ENCODE results near the gene GSDMA.
"Not testable (repeated sequence)": the region's sequence is repeated elsewhere in the genome, so short reads cannot be mapped to it uniquely, and the experiment has no call there.

GSDMA gene

DNA sequence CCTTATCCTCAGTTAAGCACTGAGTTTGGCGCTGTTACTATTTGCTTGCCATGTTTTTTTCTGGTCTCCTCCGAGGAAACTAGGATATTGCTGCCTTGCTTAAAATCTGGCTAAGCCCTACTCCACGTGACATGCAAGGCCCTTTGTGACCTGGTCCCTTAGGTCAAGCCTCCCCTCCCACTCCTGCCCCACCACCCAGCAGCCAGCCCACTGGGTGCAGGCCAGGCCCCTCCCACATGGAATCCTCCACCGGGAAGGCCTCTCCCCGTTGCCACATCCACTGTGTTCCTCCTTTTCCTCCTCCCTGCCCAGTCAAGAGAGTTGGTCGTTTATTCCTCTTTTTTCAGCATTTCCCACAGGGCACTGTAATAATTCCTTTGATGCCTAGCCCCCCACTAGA lies 34.0 kb downstream of the GSDMA start:
- no peak for DNase-seq (ENCODE audit: low spot score)

DNA sequence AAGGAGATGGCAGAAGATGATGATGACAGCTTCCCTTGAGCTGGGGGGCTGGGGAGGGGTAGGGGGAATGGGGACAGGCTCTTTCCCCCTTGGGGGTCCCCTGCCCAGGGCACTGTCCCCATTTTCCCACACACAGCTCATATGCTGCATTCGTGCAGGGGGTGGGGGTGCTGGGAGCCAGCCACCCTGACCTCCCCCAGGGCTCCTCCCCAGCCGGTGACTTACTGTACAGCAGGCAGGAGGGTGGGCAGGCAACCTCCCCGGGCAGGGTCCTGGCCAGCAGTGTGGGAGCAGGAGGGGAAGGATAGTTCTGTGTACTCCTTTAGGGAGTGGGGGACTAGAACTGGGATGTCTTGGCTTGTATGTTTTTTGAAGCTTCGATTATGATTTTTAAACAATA lies 34.7 kb downstream of the GSDMA start:
- no peak for DNase-seq (ENCODE audit: low spot score)

DNA sequence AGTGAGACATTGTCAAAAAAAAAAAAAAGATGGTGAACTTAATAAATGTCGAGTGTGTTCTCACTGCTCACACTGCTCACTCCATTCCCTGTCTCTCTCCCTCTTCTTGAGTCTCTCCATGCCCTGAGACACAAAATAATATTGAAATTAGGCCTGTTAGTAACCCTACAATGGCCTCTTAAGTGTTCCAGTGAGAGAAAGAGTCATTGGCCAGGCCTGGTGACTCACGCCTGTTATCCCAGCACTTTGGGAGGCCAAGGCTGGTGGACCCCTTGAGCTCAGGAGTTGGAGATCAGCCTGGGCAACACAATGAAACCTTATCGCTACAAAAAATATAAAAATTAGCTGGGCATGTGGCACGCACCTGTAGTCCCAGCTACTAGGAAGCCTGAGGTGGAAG lies 36.3 kb downstream of the GSDMA start:
- DNase-seq (ENCODE audit: low spot score), result no peak

DNA sequence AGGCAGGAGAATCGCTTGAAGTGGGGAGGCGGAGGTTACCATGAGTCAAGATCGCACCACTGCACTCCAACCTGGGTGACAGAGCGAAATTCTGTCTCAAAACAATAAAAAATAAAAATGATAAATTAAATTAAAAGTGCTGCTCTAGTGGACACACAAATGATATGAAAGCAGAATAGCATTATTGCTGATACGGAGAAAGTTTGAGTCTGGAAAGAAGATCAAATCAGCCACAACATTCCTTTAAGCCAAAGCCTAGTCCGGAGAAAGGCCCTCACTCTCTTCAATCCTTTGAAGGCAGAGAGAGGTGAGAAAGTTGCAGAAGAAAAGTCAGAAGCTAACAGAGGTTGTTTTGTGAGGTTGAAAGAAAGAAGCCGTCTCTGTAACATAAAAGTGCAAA lies 37.4 kb downstream of the GSDMA start:
- no peak for DNase-seq (ENCODE audit: low spot score)

- not testable (repeated sequence) for DNase-seq (ENCODE audit: low spot score)
Measured at GRCh38 chr17:40001335-40001734, 38.5 kb downstream of the GSDMA start.

GRCh38 chr17:40004072-40004471 lies 41.3 kb downstream of the GSDMA start:
- DNase-seq (ENCODE audit: low spot score), result no peak

- no peak for DNase-seq (ENCODE audit: low spot score)
Measured at GRCh38 chr17:40004712-40005111, 41.9 kb downstream of the GSDMA start.

DNA sequence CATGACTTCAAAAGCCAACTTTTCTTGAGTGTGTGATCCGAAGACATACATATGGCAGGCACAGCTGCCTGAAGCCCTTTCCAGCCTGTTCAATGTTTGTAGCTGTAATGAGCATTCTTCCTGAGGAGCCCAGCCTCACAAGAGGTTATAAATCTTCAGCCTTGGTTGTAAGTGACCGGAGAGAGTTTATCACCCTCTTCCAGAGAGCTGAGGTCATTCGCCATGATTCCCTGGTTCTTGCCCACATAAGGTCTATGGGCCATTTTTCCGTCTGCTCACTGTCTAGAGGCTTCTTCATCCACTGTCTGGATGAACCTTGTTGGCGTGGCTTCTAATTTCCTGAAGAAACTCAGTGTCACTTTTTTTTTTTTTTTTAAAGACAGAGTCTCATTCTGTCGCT lies 42.7 kb downstream of the GSDMA start:
- no peak for DNase-seq (ENCODE audit: low spot score)

GRCh38 chr17:40010946-40011500 lies 48.2 kb downstream of the GSDMA start:
- not testable (repeated sequence) for DNase-seq (ENCODE audit: low spot score)

GRCh38 chr17:40012017-40012647 lies 49.3 kb downstream of the GSDMA start:
- not testable (repeated sequence) for DNase-seq (ENCODE audit: low spot score)

DNA sequence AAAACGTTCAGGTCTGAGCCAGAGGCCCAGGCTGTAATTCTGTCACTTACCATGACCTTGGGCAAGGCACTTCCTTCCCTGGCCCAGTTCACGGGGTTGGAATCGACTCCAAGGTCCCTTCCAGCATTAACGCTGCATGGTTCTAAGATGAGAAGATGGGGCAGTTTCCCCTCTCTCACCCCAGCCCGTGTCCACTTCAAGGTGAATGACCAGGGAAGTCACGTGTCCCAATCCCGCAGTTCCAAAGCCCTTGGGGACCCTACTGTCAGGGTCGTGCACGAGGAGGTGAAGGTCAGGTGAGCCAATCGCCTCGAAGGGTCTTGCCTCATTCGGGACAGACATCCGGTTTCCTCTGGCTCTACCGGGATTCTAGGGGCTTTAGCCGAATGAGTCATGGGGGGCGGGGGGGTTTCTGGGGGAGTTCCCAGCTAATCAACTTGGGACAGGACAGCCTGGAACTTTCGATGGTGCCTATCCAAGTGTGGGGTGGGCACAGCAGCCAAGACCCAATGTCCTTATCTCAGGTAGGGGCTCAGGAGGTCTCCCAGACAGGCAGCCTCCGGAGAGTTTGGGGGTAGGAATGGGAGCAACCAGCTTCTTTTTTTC lies 51.7 kb downstream of the GSDMA start:
- DNase-seq (ENCODE audit: low spot score), result no peak

DNA sequence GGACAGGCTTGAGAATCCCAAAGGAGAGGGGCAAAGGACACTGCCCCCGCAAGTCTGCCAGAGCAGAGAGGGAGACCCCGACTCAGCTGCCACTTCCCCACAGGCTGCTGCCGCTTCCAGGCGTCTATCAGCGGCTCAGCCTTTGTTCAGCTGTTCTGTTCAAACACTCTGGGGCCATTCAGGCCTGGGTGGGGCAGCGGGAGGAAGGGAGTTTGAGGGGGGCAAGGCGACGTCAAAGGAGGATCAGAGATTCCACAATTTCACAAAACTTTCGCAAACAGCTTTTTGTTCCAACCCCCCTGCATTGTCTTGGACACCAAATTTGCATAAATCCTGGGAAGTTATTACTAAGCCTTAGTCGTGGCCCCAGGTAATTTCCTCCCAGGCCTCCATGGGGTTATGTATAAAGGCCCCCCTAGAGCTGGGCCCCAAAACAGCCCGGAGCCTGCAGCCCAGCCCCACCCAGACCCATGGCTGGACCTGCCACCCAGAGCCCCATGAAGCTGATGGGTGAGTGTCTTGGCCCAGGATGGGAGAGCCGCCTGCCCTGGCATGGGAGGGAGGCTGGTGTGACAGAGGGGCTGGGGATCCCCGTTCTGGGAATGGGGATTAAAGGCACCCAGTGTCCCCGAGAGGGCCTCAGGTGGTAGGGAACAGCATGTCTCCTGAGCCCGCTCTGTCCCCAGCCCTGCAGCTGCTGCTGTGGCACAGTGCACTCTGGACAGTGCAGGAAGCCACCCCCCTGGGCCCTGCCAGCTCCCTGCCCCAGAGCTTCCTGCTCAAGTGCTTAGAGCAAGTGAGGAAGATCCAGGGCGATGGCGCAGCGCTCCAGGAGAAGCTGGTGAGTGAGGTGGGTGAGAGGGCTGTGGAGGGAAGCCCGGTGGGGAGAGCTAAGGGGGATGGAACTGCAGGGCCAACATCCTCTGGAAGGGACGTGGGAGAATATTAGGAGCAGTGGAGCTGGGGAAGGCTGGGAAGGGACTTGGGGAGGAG lies 52.5 kb downstream of the GSDMA start, which contains the start of gene CSF3:
TSS of gene CSF3 (plus strand) at position 436 of the 993 bp plus-strand sequence. CDS start at position 471, 35 bp downstream.
- DNase-seq (ENCODE audit: low spot score), result no peak

DNA sequence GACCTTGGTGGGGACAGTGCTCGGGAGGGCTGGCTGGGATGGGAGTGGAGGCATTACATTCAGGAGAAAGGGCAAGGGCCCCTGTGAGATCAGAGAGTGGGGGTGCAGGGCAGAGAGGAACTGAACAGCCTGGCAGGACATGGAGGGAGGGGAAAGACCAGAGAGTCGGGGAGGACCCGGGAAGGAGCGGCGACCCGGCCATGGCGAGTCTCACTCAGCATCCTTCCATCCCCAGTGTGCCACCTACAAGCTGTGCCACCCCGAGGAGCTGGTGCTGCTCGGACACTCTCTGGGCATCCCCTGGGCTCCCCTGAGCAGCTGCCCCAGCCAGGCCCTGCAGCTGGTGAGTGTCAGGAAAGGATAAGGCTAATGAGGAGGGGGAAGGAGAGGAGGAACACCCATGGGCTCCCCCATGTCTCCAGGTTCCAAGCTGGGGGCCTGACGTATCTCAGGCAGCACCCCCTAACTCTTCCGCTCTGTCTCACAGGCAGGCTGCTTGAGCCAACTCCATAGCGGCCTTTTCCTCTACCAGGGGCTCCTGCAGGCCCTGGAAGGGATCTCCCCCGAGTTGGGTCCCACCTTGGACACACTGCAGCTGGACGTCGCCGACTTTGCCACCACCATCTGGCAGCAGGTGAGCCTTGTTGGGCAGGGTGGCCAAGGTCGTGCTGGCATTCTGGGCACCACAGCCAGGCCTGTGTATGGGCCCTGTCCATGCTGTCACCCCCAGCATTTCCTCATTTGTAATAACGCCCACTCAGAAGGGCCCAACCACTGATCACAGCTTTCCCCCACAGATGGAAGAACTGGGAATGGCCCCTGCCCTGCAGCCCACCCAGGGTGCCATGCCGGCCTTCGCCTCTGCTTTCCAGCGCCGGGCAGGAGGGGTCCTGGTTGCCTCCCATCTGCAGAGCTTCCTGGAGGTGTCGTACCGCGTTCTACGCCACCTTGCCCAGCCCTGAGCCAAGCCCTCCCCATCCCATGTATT lies 53.5 kb downstream of the GSDMA start:
- DNase-seq (ENCODE audit: low spot score), result no peak

- DNase-seq (ENCODE audit: low spot score), result no peak
Measured at GRCh38 chr17:40017422-40018080, 54.7 kb downstream of the GSDMA start.

DNA sequence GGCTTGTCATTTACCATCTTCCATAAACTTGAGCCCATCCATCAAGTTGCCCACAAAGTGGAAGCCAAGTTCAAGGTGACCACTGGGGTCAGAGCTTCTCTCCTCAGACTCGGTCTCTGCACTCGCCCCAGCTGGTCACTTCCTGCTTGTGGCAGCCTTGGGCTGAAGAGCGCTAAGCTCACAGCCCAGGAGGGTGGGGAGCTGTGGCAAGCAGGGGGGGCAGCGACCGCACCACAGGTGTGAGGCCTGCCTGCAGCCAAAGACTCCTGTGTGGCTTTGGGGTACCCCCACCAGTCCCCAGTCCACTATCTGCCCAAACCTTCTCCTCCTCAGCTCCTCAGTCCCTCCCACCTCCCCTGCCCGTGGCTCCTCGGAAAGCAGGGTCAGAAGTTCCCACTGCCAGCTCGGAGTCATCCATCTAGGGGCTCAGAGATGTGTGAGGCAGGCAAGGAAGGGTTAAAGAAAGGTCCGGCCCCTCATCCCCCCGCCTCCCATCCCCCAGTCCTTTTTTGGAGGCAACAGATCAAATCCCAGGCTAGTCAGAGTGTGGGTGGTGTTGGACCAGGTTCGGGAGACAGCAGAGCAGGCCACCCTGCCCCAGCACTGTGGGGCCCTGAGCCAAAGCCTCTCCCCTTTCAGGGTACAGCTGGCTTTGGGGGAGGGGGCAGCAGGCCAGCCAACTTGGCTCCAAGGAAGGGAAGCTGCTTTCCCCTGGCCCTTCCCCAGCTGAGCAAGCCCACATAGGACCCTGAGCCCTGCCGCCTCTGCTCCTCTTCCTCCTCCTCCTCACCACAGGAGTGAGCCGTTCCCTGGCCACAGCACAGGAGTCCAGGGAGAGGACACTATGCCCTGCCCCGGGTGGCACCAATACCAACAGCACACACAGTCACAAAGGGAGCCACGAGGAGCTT lies 55.7 kb downstream of the GSDMA start:
- DNase-seq (ENCODE audit: low spot score), result peak; percentile 59

- peak; percentile 82 for DNase-seq (ENCODE audit: low spot score)
Measured at GRCh38 chr17:40019140-40019991, 56.6 kb downstream of the GSDMA start.

- no peak for DNase-seq (ENCODE audit: low spot score)
Measured at GRCh38 chr17:40020146-40020545, 57.3 kb downstream of the GSDMA start.

DNA sequence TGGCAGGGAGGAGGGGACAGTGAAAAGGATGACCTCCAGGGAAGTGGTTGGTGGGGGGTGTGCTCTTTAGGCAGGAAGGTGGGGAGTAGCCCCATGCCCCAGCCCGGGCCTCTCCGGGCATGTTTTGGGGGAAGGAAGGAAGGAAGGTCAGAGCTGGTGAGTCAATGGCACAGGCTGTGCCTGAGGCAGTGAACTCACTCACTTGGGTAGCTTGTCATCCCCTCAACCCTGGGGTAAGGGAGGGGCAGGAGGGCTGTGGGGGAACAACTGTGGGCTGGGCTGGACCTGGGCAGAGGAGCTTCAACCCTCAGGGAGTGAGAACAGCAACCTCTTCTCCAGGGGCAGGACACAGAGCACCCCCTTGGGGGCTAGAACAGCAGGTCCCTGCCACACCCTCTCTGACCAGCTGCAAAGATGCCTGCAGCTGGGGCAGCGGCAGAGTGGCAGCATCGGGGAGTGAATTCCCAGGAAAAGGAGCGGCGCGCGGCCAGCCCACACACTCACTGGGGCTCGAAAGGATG lies 58.7 kb downstream of the GSDMA start:
- peak; percentile 78 for DNase-seq (ENCODE audit: low spot score)

Measured in GM03348 (cell line).